Stimulated activated CD4-positive, alpha-beta T cell treated with anti-CD3 and anti-CD28 coated beads, Interleukin-4, amount 100 ng/mL, for 4 hours (primary cell): Measurements from ENCODE around the gene KDM7A.

Experiments used
- DNase-seq, 2 experiments: peaks; one replicate each; pipeline ENCODE4 v3.0.0-alpha.2; 2020

The KDM7A gene

GRCh38 chr7:140051820-140052219 lies 125.0 kb downstream of the KDM7A start:
- DNase-seq: no peak

DNA sequence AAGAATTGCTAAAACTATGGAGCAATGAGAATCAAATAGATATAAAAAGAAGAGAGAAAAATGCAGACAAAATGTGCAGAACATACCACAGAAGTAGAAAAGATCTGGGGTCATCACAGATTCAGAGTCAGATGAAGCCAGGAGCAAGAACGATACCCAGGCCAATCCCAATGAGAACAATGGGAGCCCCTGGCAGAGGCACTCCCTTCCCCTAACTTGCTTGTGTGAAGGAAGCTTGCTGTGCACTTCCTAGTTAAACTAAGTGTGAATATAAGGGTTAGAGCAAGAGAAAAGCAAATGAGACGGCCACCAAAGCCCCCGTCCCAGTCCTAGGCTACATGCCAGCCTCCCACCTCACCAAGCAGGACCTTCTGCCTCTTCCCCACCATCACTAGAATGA lies 126.7 kb downstream of the KDM7A start:
- DNase-seq: no peak

GRCh38 chr7:140049339-140050024 lies 127.3 kb downstream of the KDM7A start:
- no peak for DNase-seq

GRCh38 chr7:140048989-140049338 lies 127.8 kb downstream of the KDM7A start:
- DNase-seq: no peak

GRCh38 chr7:140048138-140048537 lies 128.6 kb downstream of the KDM7A start:
- no peak for DNase-seq

DNA sequence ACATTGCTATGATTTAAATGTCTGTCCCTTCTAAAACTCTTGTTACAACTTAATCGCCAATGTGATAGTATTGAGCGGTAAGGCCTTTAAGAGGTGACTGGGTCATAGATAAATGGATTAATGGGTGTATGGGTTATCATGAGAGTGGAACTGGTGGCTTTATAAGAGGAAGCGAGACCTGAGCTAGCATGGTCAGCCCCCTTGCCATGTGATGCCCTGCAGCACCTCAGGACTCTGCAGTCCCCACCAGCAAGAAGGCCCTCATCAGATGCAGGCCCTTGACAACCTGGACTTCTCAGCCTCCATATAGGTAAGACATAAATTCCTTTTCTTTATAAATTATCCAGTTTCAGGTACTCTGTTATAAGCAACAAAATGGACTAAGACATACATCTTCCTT lies 129.6 kb downstream of the KDM7A start:
- no peak for DNase-seq

GRCh38 chr7:140045697-140046096 lies 131.1 kb downstream of the KDM7A start:
- no peak for DNase-seq

- no peak for DNase-seq
Observed at GRCh38 chr7:140044251-140044650, 132.5 kb downstream of the KDM7A start.

- DNase-seq: no peak
Observed at GRCh38 chr7:140042386-140042670, 134.5 kb downstream of the KDM7A start.

- no peak for DNase-seq
Observed at GRCh38 chr7:140041659-140042385, 135.0 kb downstream of the KDM7A start.

DNA sequence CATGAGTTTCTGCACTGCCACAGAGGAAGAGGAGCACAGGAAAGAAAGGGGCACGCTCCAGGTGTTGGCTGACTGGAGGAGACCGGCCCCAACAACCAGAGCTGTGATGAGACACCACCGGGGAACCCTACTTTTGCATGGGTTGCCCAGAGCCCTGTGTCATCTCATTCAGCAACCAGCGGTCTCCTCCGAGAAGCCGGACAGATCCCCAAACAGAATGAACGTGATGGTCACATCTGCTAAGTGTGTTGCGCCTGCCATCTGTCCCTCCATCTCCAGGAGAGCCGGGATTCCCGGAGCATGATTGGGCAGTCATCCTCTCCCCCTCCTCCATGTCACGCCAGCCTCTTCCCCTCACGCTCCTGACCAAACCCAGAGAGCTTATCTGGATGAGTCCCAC lies 136.9 kb downstream of the KDM7A start:
- no peak for DNase-seq

DNA sequence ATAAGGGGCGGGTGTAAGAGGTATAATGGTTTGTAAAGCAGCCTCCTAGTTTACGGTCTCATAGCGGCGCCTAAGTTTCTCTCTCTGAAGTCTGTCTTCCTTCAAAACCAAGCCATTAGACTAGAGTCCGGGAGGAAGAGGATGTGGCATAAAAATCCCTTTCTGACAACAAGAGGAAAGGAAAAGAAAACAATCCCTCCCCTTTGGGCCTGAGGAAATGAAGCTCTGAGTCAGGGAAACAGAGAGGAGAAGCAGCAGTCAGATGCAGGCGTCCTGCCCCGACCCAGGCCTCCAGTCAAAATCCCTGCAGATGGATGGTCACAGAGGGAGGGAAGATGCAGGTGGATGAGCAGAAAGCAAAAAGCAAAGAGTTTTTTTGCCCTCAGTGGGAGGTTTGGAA lies 137.7 kb downstream of the KDM7A start:
- DNase-seq: no peak

DNA sequence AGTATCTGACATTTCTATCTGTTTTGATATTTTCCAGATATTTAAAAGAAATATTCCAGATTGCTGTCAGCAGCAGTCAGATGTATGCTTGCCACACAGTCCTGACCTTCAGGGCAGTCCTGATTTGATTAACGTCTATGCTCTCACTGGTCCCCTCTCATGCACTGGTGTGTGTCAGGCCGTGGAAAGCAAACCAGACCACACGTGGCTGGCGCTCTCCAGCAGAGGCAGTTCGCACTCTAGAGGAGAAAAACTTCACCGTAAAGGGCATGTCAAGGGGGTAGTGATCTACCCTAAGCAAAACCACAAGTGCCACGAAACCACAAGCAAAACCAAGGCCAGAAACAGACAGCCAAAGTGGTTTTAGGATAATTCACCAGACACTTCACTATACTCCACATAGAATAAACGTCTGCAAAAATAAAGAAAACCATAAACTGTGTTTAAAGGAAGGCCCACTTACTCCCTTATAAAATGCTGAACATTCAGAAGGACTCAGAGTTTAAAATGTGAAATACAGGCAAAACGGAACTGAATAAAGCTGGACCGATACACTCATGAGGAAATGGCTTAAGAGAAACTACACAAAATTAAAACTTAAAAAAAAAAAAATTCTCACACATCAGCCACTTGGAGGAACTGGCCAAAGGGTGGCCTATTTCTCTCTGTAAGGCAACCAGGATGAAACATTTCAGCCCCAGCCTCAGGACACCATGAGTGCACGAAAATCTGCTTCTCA lies 140.4 kb downstream of the KDM7A start:
- no peak for DNase-seq

- no peak for DNase-seq
Observed at GRCh38 chr7:140035400-140036223, 141.2 kb downstream of the KDM7A start.
